NCI-H128 (cell line): ENCODE measurements around the gene NSD1.
"Not testable (repeated sequence)": the region's sequence is repeated elsewhere in the genome, so short reads cannot be mapped to it uniquely, and the experiment has no call there.

Experiments
- DNase-seq: peaks from one replicate; lab custom pipeline; 2025; ENCODE audit not compliant: unreplicated experiment; lab: John Stamatoyannopoulos, UW

NSD1 gene

GRCh38 chr5:177303925-177304391 lies 170.4 kb downstream of the NSD1 start:
- no peak for DNase-seq

DNA sequence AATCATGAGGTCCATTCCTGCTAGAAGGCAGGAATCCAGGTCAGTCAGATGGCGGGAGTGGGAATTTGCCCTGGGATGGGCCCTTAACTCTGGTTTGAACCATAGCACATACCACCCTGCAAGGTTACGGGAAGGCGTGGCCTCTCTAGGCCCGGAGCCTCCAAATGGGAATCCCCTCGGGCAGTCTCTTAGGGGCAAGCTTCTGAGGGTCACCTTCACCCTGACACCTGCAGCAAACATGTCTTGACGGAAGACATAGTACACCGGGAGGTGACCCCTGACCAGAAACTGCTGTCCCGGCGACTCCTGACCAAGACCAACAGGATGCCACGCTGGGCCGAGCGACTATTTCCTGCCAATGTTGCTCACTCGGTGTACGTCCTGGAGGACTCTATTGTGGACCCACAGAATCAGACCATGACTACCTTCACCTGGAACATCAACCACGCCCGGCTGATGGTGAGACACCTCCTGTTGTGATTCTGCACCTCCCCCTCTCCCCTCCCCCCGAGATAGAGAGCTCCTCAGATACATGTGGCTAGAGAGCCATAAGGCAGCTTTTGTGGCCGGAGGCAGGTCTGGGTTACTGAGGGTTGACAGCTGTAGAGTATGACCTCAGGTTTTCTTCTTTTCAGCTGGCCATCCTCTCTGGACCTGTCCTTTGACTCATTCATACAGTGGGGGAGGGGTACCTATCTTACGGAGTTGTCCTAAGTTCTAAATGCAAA lies 171.0 kb downstream of the NSD1 start:
- no peak for DNase-seq

GRCh38 chr5:177306103-177306640 lies 172.6 kb downstream of the NSD1 start:
- DNase-seq = not testable (repeated sequence)

- no peak for DNase-seq
Observed at GRCh38 chr5:177306674-177307543, 173.3 kb downstream of the NSD1 start.

- DNase-seq = no peak
Observed at GRCh38 chr5:177307544-177308363, 174.2 kb downstream of the NSD1 start.

DNA sequence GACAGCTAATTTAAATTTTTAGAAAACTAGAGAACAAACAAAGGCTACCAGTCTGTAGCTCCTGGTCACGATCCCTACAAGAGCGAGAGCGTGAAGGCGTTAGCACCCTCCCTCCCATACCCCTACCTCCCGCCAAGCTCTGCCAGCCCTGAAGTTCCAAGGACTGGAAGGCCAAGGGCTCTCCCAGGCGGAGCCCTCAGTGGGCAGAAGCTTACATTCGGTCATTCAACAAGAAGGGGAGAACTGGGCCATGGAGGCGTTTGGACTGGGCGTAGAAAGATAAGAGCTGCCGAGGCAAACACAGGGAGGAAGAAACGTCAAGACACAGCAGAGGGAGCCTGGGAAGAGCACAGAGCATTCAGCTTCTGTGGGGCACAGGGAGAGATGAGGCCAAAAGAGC lies 175.2 kb downstream of the NSD1 start:
- no peak for DNase-seq

- DNase-seq = no peak
Observed at GRCh38 chr5:177309351-177310191, 176.0 kb downstream of the NSD1 start.

DNA sequence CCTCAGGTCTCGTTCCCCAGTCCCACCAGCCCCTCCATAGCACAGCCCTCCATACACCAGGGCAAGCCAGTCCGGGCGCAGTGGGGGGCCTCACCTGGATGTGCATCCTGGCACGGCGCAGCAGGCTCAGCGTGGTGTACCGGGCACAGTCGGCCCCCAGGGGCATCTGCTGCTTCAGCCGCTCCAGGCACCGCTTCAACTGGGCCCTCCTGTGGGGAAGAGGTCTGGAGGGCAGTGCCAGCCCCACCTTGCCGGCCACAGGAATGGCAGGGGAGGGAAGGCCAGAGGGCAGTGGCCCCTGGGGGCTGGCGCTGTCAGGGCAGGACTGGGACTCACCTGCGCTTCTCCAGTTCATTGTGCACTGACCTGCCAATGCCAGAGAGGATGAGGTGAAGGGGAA lies 176.8 kb downstream of the NSD1 start:
- DNase-seq = no peak

DNA sequence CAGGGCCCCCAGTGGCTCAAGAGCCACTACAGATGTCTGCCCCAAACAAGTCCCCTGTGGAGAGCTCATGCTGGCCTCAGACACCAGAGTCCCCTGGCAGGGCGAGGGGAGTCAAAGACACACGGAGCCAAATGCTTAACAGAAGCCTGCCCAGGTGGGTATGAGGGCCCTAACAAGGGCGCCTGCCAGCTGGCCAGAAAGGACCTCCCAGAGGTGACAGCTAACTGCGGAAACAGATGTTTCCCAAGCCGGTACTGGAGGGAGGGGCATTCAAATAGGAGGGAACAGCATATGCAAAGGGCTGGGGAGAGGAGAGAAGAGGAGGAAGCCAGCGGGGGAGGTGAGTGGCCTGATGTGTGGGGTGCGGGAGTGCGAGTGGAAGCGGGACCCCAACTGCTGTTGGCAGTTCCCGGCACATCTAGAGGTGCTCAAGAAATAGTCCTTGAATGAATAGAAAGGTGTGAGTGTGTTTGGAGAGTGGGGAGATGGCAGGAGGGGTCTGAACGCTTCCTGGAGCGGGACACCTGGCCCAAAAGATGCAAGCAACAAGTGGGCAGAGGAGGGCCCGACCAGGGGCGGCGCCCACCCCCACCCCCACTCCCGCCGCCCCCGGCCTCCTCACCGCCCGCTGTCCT lies 177.3 kb downstream of the NSD1 start:
- DNase-seq = no peak

DNA sequence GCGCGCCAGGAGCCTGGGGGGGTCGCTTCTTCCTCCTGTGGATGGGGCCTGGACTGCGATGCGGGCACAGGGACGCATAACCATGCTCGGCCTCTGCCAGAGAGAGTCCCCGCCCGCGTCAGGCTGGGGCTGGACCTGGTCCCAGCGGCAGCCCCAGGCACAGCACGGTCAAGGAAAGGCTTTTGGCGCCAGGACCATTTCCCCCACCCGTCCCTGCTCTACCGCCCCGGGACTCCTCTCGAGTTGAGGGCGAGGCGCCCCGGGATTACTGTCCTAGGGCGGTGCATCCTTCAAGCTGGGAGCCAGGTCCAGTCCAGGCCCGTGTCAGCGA lies 177.8 kb downstream of the NSD1 start:
- no peak for DNase-seq

DNA sequence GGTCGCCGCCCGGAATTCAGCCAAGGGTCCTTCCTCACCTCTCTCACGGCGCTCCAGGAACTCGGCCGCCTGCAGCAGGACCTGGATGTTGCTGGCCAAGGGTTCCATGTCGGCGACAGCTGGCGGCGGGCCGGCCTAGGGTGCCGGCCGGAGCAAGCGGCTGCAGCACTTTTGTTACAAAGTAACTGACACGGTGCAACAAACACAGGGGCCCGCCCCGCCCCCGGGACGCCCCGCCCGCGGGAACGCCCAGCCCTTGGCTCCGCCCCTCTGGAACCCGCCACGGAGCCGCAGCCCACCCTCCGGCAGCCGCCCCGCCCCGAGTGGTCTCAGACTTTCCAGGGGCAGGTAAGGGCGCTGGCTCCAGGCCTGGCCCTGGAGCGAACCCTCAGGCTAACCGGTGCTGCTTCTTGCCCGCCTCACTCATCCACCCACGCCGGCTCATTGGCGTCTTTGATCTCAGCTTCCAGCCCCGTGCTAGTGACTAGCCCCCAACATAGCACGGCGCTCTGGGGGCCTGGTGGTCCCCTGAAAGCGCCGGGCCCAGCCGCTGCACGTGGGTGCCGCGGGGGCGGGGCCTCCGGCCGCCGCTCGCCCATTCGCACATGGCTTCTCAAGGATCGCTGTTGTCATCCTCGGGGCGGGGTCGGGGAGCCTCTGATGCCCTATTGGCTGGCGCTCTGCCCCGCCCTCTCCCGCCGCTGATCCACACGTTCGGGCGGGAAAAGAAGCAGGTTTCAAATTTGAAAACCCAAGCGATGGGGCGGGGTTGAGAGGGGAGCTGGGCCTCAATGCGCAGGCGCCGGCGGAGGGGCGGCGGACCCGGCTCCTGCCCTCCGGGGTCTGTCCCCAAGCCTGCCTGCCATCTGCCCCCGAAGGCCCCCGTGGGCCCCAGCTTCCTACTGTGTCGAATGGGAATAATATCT lies 178.4 kb downstream of the NSD1 start, which contains the start of gene MXD3:
MXD3 (minus strand) TSS at position 176 of the 926 bp plus-strand sequence; CDS start at position 108, 68 bp downstream.
- peak; percentile 90 for DNase-seq

DNA sequence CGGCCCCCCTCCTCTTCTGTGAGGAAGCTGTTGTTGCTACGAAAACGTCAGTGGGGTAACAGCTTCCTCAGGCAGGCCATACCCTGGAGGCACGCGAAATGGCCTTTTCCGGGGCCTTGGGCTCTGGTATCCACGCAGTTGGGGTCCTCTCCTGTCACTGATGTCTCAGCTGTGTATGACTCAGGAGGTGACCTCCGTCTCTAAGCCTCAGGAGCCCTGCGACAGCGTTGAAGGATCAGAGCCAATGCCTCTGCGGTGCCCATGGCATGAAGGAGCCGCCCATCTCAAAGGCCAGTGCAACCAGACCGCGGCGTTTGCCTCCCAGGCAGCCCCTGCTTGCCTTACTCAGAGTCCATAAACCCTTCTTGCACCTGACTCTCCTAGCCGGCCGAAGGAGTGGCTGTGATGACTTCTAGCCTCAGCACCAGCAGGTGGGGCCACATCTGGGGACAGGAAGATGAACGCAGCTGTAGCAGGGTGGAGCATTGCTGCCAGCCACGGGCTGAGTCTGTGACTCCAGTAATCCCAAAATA lies 179.1 kb downstream of the NSD1 start:
- DNase-seq = no peak

GRCh38 chr5:177313561-177314259 lies 180.1 kb downstream of the NSD1 start:
- DNase-seq = no peak

- DNase-seq = no peak
Observed at GRCh38 chr5:177314376-177315342, 181.1 kb downstream of the NSD1 start.

DNA sequence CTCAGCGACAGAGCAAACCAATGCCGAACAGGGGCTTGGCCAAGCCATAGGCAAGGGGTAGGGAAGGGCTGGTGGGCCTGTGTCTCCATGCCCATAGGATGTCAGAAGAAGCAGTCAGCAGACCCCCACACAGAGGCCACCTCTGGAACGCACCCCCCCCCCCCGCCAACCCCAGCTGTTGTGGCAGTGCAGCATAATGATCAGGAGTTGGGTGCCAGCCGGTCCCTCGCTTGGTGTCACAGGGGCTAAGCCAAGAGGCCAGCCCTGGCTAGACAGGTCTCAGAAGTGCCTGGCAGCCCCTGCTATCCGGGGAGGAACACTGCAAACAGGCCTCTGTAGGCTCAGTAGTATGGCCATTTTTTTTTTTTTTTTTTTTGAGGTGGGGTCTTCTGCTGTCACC lies 181.8 kb downstream of the NSD1 start:
- DNase-seq = no peak

- DNase-seq = no peak
Observed at GRCh38 chr5:177316005-177316404, 182.4 kb downstream of the NSD1 start.

DNA sequence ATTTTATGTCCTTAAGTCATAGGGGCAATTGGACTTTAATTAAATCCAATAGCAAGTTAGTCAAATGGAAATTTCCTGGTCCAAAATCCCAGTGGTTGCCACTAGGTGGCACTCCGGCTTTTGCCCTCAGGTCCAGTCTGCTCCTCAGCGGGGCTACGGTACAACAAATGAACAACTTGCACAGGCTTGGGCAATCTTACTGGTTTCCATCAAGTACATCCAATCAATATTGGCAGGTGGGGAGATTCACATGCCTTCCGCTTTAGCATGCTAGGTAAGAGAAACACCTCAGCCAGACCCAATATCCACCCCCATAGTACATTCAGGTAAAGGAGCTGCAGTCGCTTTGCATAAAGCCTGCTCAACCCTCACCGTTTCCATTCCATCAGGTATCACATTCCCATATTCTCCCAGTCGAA lies 184.4 kb downstream of the NSD1 start:
- DNase-seq = peak; percentile 55
